Coronary artery (tissue), 2 donors: Measurements from ENCODE around the gene FRMD5.

Experiments used
- DNase-seq: peaks from one replicate; pipeline ENCODE4 v3.0.0-alpha.2; 2017; ENCODE audit warnings: low spot score
- H3K27ac ChIP-seq, 2 donors: fragments of 200-600 bp; sonication (generic); one replicate each; pipeline ENCODE4 v1.5.1; 2016 to 2019
- H3K4me3 ChIP-seq: fragments of 200-600 bp; sonication (generic); 2 replicates; pipeline ENCODE4 v1.5.1; 2016; ENCODE audit warnings: mild to moderate bottlenecking, moderate library complexity
- CTCF ChIP-seq: fragments of 200-600 bp; sonication (generic); IDR thresholded peaks from one replicate; pipeline ENCODE4 v1.5.1; 2019; ENCODE audit warnings: antibody characterized with exemption

The FRMD5 gene

GRCh38 chr15:43896543-43896942 lies 298.5 kb downstream of the FRMD5 start:
- H3K4me3 ChIP-seq = no peak overlapping the region
- no peak overlapping the region for H3K27ac ChIP-seq
- no peak for TF ChIP-seq CTCF
- DNase-seq = no peak

GRCh38 chr15:43895586-43895985 lies 299.5 kb downstream of the FRMD5 start:
- no peak for DNase-seq
- TF ChIP-seq CTCF = no peak
- H3K4me3 ChIP-seq = no peak overlapping the region
- H3K27ac ChIP-seq = no peak overlapping the region

- no peak overlapping the region for H3K27ac ChIP-seq
- no peak for TF ChIP-seq CTCF
- no peak overlapping the region for H3K4me3 ChIP-seq
- DNase-seq = no peak
Measured at GRCh38 chr15:43893956-43894355, 301.1 kb downstream of the FRMD5 start.

- Histone ChIP-seq H3K27ac (no peak overlapping the region), H3K4me3 (no peak overlapping the region)
- TF ChIP-seq CTCF = no peak
- DNase-seq = no peak
Measured at GRCh38 chr15:43889042-43889441, 306.0 kb downstream of the FRMD5 start.

GRCh38 chr15:43887901-43888300 lies 307.2 kb downstream of the FRMD5 start:
- TF ChIP-seq CTCF = no peak
- no peak overlapping the region for H3K4me3 ChIP-seq
- DNase-seq = no peak
- H3K27ac ChIP-seq = no peak overlapping the region

GRCh38 chr15:43886558-43886957 lies 308.5 kb downstream of the FRMD5 start:
- Histone ChIP-seq H3K4me3 (no peak overlapping the region), H3K27ac (no peak overlapping the region)
- DNase-seq = no peak
- no peak for TF ChIP-seq CTCF

DNA sequence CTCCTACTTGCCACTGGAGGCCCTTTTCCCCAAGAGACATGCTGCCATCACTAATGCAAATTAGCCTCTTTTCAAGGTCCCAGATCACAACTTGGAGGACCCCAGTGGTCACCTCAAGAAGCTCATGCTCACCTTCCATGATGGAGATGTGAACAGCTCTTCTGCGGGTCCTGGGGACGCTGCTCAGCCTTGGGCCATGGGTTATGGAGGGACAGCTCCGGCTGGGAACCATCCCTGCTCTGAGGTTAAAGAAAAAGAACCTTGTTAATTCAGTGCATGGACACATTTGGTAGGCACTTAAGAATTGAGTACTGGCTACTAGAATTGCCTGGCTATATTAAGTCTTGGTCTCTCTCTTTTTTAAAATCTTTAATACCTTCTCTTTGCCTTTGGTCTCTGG lies 311.5 kb downstream of the FRMD5 start:
- Histone ChIP-seq H3K4me3 (no peak overlapping the region), H3K27ac (no peak overlapping the region)
- no peak for DNase-seq
- TF ChIP-seq CTCF = no peak
